ENCODE measurements around the gene RMDN3. TPM values are rescaled to one million over a fixed set of nuclear protein-coding genes. Genes with fewer than 3 reads are reported as not detected.
A peak's percentile ranks its signal among the peaks of the same experiment; 100 is the strongest.

The RMDN3 gene
- total and polyA plus RNA-seq, 7 donors = 7.9 to 32.7 (median 21.4) TPM

- Histone ChIP-seq H3K9me3 (no peaks in the 10 kb centered on the region), H3K36me3 (peaks cover 5 to 84% (median 28%) of the 10 kb centered on the region in 4 donors), H3K4me3 (no peak overlapping the region), H3K27me3 (no peaks in the 10 kb centered on the region), H3K4me1 (peaks cover 0 to 24% (median 16%) of the 10 kb centered on the region in 4 donors), H3K27ac (no peak overlapping the region)
- TF ChIP-seq CTCF (IDR thresholded peaks at IDR 0.05) (no peak), POLR2AphosphoS5 (IDR thresholded peaks at IDR 0.05) (no peak)
- DNase-seq = no peak
- intact Hi-C loops (cut with DNase I) = no loop called here
- WGBS, 2 donors = 96 to 98% methylated on average over 4 of the region's 4 CpGs
Observed at GRCh38 chr15:40749151-40749630, 5.9 kb downstream of the RMDN3 start.

- H3K27me3 ChIP-seq = no peaks in the 10 kb centered on the region
- no peak overlapping the region for H3K4me3 ChIP-seq
- intact Hi-C loops (cut with DNase I) = no loop called here
- DNase-seq = no peak
- TF ChIP-seq POLR2AphosphoS5 (IDR thresholded peaks at IDR 0.05) (no peak), EP300 (IDR thresholded peaks at IDR 0.05) (no peak), CTCF (IDR thresholded peaks at IDR 0.05) (no peak), POLR2A (IDR thresholded peaks at IDR 0.05) (no peak)
- H3K9me3 ChIP-seq = no peaks in the 10 kb centered on the region
- H3K27ac ChIP-seq = no peak overlapping the region
- WGBS, 2 donors = 54 to 81% methylated on average over 7 of the region's 7 CpGs
- peaks cover 12 to 97% (median 36%) of the 10 kb centered on the region in 4 donors for H3K36me3 ChIP-seq
- peaks cover 0 to 12% (median 4%) of the 10 kb centered on the region in 4 donors for H3K4me1 ChIP-seq
Observed at GRCh38 chr15:40747685-40748631, 7.1 kb downstream of the RMDN3 start.

- Histone ChIP-seq H3K4me3 (no peak overlapping the region), H3K27ac (no peak overlapping the region), H3K9me3 (no peaks in the 10 kb centered on the region), H3K4me1 (peaks cover 0 to 2% (median 0%) of the 10 kb centered on the region in 4 donors), H3K36me3 (peaks cover 12 to 98% (median 43%) of the 10 kb centered on the region in 4 donors), H3K27me3 (no peaks in the 10 kb centered on the region)
- DNase-seq = no peak
- WGBS, 2 donors = 82 to 89% methylated on average over 3 of the region's 3 CpGs
- intact Hi-C loops (cut with DNase I) = no loop called here
- no peak for TF ChIP-seq POLR2A (IDR thresholded peaks at IDR 0.05)
- no peak for TF ChIP-seq CTCF (IDR thresholded peaks at IDR 0.05)
- TF ChIP-seq EP300 (IDR thresholded peaks at IDR 0.05) = no peak
- TF ChIP-seq POLR2AphosphoS5 (IDR thresholded peaks at IDR 0.05) = no peak
Observed at GRCh38 chr15:40746916-40747418, 8.1 kb downstream of the RMDN3 start.

- no peaks in the 10 kb centered on the region for H3K27me3 ChIP-seq
- H3K4me1 ChIP-seq = no peaks in the 10 kb centered on the region
- peak; percentile 21 for DNase-seq
- TF ChIP-seq POLR2A (IDR thresholded peaks at IDR 0.05) (no peak), EP300 (IDR thresholded peaks at IDR 0.05) (no peak), CTCF (IDR thresholded peaks at IDR 0.05) (no peak), POLR2AphosphoS5 (IDR thresholded peaks at IDR 0.05) (no peak)
- WGBS, 2 donors = 82 to 83% methylated on average over 5 of the region's 5 CpGs
- no peak overlapping the region for H3K27ac ChIP-seq
- peaks cover 12 to 90% (median 35%) of the 10 kb centered on the region in 4 donors for H3K36me3 ChIP-seq
- H3K9me3 ChIP-seq = no peaks in the 10 kb centered on the region
- no peak overlapping the region for H3K4me3 ChIP-seq
- intact Hi-C loops (cut with DNase I) = no loop called here
Observed at GRCh38 chr15:40744815-40745152, 10.3 kb downstream of the RMDN3 start.
